Uterus (tissue), 2 donors: ENCODE results near the gene SH3RF3.

ENCODE experiments used
- POLR2A ChIP-seq, 2 donors: fragments of 450-650 bp; IDR thresholded peaks; one replicate each; pipeline ENCODE4 v1.6.1; 2016; ENCODE audit warnings: antibody characterized with exemption in 2 of 2, mild to moderate bottlenecking in 1 of 2, moderate library complexity in 1 of 2
- TF ChIP-seq, protein P1 (sequence below), 4 experiments: fragments of 200-600 bp in 2 of 4; fragments of 450-650 bp in 2 of 4; sonication (generic) in 2 of 4; IDR thresholded peaks; one replicate each; pipeline ENCODE4 v1.5.1; 2016 to 2019; ENCODE audit warnings: antibody characterized with exemption in 4 of 4, mild to moderate bottlenecking in 2 of 4, moderate library complexity in 1 of 4

DNA sequence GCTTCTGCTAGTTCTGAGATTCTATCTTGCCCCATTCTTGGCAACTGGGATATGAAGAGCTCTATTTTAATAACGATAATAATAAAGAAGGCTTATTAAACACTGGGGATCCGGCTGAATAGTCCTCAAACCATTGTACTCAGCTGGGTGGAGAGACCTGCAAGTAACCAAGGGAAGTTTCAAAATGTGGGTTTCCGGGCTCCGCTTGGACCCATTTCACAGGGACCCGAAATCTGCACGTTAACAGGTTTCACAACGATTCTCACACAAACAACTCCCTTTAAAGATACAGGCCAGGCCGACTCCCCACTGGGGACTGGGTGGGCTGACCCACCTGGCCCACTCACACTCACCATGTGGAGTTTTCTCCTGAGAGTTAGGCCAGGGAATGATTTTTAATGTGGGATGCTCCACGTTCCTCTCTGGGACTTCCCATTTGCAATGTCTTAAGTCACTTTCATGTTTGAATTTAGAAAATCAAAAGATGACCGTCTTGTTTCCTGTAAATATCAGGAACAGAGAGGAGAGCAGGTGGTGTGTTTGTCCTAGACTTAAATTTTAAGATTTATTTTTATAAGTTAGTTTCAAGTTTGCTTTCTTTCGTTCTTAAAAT is 96.3 kb downstream of the SH3RF3 start:
- TF ChIP-seq, protein P1, sequence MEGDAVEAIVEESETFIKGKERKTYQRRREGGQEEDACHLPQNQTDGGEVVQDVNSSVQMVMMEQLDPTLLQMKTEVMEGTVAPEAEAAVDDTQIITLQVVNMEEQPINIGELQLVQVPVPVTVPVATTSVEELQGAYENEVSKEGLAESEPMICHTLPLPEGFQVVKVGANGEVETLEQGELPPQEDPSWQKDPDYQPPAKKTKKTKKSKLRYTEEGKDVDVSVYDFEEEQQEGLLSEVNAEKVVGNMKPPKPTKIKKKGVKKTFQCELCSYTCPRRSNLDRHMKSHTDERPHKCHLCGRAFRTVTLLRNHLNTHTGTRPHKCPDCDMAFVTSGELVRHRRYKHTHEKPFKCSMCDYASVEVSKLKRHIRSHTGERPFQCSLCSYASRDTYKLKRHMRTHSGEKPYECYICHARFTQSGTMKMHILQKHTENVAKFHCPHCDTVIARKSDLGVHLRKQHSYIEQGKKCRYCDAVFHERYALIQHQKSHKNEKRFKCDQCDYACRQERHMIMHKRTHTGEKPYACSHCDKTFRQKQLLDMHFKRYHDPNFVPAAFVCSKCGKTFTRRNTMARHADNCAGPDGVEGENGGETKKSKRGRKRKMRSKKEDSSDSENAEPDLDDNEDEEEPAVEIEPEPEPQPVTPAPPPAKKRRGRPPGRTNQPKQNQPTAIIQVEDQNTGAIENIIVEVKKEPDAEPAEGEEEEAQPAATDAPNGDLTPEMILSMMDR (IDR thresholded peaks at IDR 0.05): no peak
- TF ChIP-seq POLR2A (IDR thresholded peaks at IDR 0.05): no peak
